HEK293T (cell line): Measurements from ENCODE around the gene E2F2.
A peak's percentile ranks its signal among the peaks of the same experiment; 100 is the strongest.
"Not testable (repeated sequence)": the region's sequence is repeated elsewhere in the genome, so short reads cannot be mapped to it uniquely, and the experiment has no call there.

ENCODE experiments used
- CTCF ChIA-PET: fragments of 350-600 bp; formaldehyde crosslinking; extraction: SDS; loops from one replicate; lab custom pipeline; 2021; ENCODE audit warnings: antibody characterized with exemption, inconsistent platforms; lab: Yijun Ruan, JAX
- POLR2A ChIA-PET: fragments of 350-600 bp; formaldehyde crosslinking; extraction: SDS; loops from one replicate; lab custom pipeline; 2020; ENCODE audit warnings: antibody characterized with exemption, inconsistent platforms; lab: Yijun Ruan, JAX
- DNase-seq: peaks from one replicate; pipeline ENCODE4 v3.0.0; 2012; ENCODE audit warnings: mixed read lengths; ENCODE audit errors: extremely low spot score
- ARNT ChIP-seq: fragments of 450-650 bp; IDR thresholded peaks from 2 replicates; pipeline ENCODE4 v1.6.1; 2017; ENCODE audit warnings: mild to moderate bottlenecking
- BHLHE40 ChIP-seq: fragments of 450-650 bp; IDR thresholded peaks from 2 replicates; pipeline ENCODE4 v1.6.1; 2016; ENCODE audit warnings: mild to moderate bottlenecking, moderate library complexity, borderline replicate concordance
- CTBP1 ChIP-seq: fragments of 450-650 bp; IDR thresholded peaks from 2 replicates; pipeline ENCODE4 v1.6.1; 2016; ENCODE audit warnings: borderline replicate concordance
- ELF4 ChIP-seq: fragments of 450-650 bp; IDR thresholded peaks from 2 replicates; pipeline ENCODE4 v1.6.1; 2017; ENCODE audit warnings: antibody characterized with exemption
- FOXA1 ChIP-seq: fragments of 450-650 bp; IDR thresholded peaks from 2 replicates; pipeline ENCODE4 v1.6.1; 2016; ENCODE audit warnings: mild to moderate bottlenecking
- FOXK2 ChIP-seq: fragments of 450-650 bp; IDR thresholded peaks from 2 replicates; pipeline ENCODE4 v1.6.1; 2016; ENCODE audit warnings: mild to moderate bottlenecking
- FOXM1 ChIP-seq: fragments of 450-650 bp; IDR thresholded peaks from 2 replicates; pipeline ENCODE4 v1.6.1; 2017; ENCODE audit warnings: mild to moderate bottlenecking, borderline replicate concordance
- HDGF ChIP-seq: fragments of 450-650 bp; IDR thresholded peaks from 2 replicates; pipeline ENCODE4 v1.6.1; 2017; ENCODE audit warnings: antibody characterized with exemption, borderline replicate concordance
- L3MBTL2 ChIP-seq: fragments of 450-650 bp; conservative IDR thresholded peaks from 2 replicates; pipeline ENCODE4 v1.6.1; 2016; ENCODE audit warnings: mild to moderate bottlenecking
- LEF1 ChIP-seq: fragments of 450-650 bp; IDR thresholded peaks from 2 replicates; pipeline ENCODE4 v1.6.1; 2017; ENCODE audit warnings: mild to moderate bottlenecking, borderline replicate concordance
- NFRKB ChIP-seq: fragments of 450-650 bp; IDR thresholded peaks from 2 replicates; pipeline ENCODE4 v1.6.1; 2016; ENCODE audit warnings: mild to moderate bottlenecking, moderate library complexity
- SP1 ChIP-seq: fragments of 450-650 bp; IDR thresholded peaks from 2 replicates; pipeline ENCODE4 v1.6.1; 2017
- SUZ12 ChIP-seq: fragments of 450-650 bp; IDR thresholded peaks from 2 replicates; pipeline ENCODE4 v1.6.1; 2016; ENCODE audit warnings: mild to moderate bottlenecking
- TARDBP ChIP-seq: fragments of 450-650 bp; IDR thresholded peaks from 2 replicates; pipeline ENCODE4 v1.6.1; 2016
- ZNF384 ChIP-seq: fragments of 450-650 bp; IDR thresholded peaks from 2 replicates; pipeline ENCODE4 v1.6.1; 2016
- TF ChIP-seq, protein P1 (sequence below): fragments of 450-650 bp; IDR thresholded peaks from 2 replicates; pipeline ENCODE4 v1.6.1; 2016

E2F2 gene

DNA sequence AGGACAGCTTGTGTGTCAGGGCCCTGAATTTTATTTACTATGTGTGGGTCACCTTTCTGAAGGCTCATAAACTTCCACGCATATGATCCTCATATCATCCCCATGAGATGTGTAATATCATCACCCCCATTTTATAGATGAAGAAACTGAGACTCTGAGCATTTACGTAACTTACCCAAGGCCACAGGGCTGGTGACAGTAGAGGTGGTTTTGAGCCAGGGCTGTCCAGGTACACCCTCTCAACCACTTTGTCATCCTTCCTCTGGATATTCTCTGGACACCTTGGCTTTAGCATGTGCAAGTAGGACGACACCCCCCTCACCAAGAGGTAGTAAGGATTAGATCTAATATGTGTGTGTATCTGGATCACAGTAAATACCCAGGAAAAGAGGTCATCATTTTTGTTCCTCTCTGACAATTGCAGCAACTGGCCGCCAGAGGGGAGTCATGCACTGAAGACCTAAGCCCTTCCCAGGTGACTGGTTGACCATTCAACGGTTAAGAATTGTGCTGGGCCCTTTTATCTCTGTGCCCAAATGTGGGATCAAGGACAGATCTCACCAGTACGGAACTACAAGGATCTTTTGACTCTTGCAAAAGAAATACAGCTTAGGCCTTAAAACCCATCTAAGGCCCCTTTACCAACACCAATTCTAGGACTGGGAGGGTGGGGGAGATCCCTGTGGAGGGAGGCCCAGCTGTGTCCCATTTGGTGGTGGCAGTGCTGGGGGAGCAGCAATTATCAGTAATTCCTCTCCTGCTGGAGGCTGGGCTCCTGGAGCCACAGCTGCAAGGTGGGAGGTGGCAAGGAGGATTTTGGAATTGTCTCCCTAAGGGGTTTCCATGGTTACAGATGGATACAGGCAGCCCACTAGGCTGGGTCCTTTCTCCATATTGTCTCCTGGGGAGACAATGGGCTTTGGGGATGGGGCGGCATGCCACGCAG lies 13.7 kb upstream of the E2F2 start:
- no peak for TF ChIP-seq FOXM1
- TF ChIP-seq ELF4, result no peak
- no peak for TF ChIP-seq HDGF
- no peak for TF ChIP-seq LEF1
- TF ChIP-seq CTBP1, result no peak
- TF ChIP-seq SUZ12, result no peak
- TF ChIP-seq L3MBTL2, result no peak
- TF ChIP-seq SP1, result no peak
- TF ChIP-seq ZNF384, result no peak
- no peak for TF ChIP-seq BHLHE40
- no peak for TF ChIP-seq NFRKB
- no peak for TF ChIP-seq FOXK2
- TF ChIP-seq, protein P1, sequence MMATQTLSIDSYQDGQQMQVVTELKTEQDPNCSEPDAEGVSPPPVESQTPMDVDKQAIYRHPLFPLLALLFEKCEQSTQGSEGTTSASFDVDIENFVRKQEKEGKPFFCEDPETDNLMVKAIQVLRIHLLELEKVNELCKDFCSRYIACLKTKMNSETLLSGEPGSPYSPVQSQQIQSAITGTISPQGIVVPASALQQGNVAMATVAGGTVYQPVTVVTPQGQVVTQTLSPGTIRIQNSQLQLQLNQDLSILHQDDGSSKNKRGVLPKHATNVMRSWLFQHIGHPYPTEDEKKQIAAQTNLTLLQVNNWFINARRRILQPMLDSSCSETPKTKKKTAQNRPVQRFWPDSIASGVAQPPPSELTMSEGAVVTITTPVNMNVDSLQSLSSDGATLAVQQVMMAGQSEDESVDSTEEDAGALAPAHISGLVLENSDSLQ, result no peak
- TF ChIP-seq TARDBP, result no peak
- TF ChIP-seq ARNT, result no peak
- CTCF ChIA-PET, result interaction anchor here (0.6 to 4.4 kb wide), 10 partner anchors 8 to 117 kb away, joined by 3 to 51 read pairs (median 4); no protein-coding TSS in a partner anchor
- DNase-seq, result peak; percentile 74
- POLR2A ChIA-PET, result interaction anchor here (0.9 to 1.5 kb wide), 5 partner anchors 9 to 93 kb away, joined by 3 to 5 read pairs (median 4); no protein-coding TSS in a partner anchor

DNA sequence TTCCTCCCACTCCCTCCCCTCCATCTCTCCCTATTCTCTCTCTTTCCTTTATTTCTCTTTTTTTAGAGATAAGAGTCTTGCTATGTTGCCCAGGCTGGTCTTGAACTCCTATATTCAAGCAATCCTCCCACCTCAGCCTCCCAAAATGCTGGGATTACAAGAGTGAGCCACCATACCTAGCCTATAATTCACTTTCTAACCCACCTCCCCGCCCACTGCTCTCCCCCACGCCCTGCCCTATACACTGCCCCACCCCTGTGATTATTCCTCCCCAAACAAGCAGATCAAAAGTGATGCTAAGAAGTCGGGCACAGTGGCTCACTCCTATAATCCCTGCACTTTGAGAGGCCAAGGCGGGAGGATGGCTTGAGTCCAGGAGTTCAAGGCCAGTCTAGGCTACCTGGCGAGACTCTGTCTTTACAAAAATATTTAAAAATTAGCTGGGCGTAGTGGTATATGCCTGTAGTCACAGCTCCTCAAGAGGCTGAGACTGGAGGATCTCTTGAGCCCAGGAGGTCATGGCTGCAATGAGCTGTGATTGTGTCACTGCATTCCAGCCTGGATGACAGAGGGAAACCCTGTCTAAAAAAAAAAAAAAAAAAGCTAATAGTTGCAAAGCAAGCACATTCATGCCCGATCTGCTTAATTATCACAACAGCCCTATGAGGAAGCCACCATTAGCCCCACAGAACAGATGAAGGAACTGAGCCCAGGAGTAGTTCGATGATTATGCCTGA lies 12.8 kb upstream of the E2F2 start:
- TF ChIP-seq, protein P1, result no peak
- TF ChIP-seq ELF4 (no peak), L3MBTL2 (no peak), ARNT (no peak), TARDBP (no peak), FOXK2 (no peak), HDGF (no peak), NFRKB (no peak), LEF1 (no peak), SP1 (no peak), ZNF384 (no peak), FOXA1 (no peak), CTBP1 (no peak), BHLHE40 (no peak), SUZ12 (no peak), FOXM1 (no peak)
- DNase-seq, result no peak
- ChIA-PET POLR2A (no interaction called here), CTCF (interaction anchor here (0.6 to 4.4 kb wide), 7 partner anchors 9 to 115 kb away, joined by 3 to 51 read pairs (median 8); no protein-coding TSS in a partner anchor)

DNA sequence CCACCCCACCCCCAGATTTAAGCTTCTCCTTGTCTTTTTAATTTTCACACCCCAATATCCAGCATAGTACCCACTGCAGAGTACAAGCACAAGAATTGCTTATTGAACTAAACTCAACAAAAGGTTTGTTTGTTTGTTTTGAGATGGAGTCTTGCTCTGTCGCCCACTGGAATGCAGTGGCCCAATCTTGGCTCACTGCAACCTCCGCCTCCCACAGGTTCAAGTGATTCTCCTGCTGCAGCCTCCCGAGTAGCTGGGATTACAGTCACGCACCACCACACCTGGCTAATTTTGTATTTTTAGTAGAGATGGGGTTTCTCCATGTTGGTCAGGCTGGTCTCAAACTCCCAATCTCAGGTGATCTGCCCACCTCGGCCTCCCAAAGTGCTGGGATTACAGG lies 11.9 kb upstream of the E2F2 start:
- POLR2A ChIA-PET, DNase-seq: not testable (repeated sequence)
- CTCF ChIA-PET, result interaction anchor here (1.2 to 4.4 kb wide), 3 partner anchors 46 to 94 kb away, joined by 3 to 19 read pairs (median 3); no protein-coding TSS in a partner anchor

DNA sequence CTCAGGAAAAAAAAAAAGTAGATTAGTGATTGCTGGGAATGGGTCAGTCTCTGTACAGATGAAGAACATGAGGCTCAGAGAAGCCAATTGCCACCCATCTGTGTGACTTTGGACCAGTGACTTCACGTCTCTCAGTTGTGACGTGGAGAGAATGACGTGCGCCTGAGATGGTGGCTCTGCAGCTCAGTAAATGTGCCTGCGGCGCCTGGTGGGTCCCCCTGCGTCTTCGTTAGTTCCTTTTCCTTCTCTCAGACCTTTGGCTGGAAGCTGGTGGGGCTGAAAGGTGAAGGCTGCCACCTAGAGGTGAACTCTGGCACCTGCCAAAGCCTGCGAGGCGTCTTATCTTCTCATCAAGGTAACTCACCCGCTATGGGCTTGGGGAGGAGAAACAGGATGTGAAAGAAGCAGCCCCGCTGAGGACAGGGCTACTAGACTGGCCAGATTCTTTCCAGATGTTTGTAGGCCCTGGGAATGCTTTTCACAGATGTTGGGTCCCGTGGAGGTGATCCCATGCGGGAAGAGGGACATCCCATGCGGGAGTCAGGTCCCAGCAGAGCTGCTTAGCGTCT lies 8.7 kb upstream of the E2F2 start:
- ChIA-PET POLR2A (interaction anchor here (0.7 to 2.6 kb wide), 5 partner anchors 10 to 43 kb away, joined by 3 to 15 read pairs (median 4); no protein-coding TSS in a partner anchor), CTCF (interaction anchor here (0.6 to 3.1 kb wide), 16 partner anchors 8 to 412 kb away, joined by 3 to 43 read pairs (median 5); partner anchors contain the start of gene E2F2)
- no peak for TF ChIP-seq ARNT
- TF ChIP-seq, protein P1, result peak; percentile 54; the same call in 1 of the 2 replicates
- no peak; the same call in 1 of the 2 replicates for TF ChIP-seq L3MBTL2
- TF ChIP-seq ZNF384, result peak; percentile 48
- TF ChIP-seq LEF1, result no peak
- no peak for TF ChIP-seq TARDBP
- DNase-seq, result peak; percentile 88

DNA sequence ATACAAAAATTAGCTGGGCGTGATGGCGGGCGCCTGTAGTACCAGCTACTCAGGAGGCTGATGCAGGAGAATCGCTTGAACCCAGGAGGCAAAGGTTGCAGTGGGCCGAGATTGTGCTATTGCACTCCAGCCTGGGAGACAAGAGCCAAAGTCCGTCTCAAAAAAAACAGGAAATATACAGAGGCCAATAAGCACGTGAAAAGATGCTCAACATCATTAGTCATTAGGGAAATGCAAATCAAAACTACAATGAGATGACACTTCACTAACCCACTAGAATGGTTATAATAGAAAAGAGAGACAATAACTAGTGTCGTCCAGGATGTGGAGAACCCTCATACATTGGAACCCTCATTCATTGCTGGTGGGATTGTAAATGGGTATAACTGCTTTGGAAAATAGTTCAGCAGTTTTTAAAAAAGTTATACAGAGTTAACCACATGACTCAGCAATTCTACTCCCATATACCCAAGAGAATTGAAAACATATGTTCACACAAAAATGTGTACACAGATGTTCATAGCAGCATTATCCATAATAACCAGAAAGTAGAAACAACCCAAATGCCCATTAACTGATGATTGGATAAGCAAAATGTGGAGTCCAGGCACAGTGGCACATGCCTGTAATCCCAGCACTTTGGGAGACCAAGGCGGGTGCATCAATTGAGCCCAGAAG lies 6.4 kb upstream of the E2F2 start:
- ChIA-PET CTCF (interaction anchor here (1.6 kb wide), 1 partner anchor 40 kb away, joined by 8 read pairs; no protein-coding TSS in a partner anchor), POLR2A (interaction anchor here (1.1 kb wide), 1 partner anchor 10 kb away, joined by 3 read pairs; no protein-coding TSS in a partner anchor)
- TF ChIP-seq, protein P1, result no peak
- no peak for TF ChIP-seq L3MBTL2
- TF ChIP-seq NFRKB, result no peak
- no peak for DNase-seq
